HepG2 (cell line): ENCODE data around the gene KBTBD3. TPM values are rescaled to one million over a fixed set of nuclear protein-coding genes. Genes with fewer than 3 reads are reported as not detected.
A peak's percentile ranks its signal among the peaks of the same experiment; 100 is the strongest.

Experiments used
- AGO2 ChIP-seq: fragments of 200-400 bp; formaldehyde crosslinking; optimal IDR thresholded peaks from 2 replicates; pipeline ENCODE3; 2017; ENCODE audit warnings: mild to moderate bottlenecking, low read depth, low read length, moderate library complexity
- ARHGAP35 ChIP-seq: sonication (generic); formaldehyde crosslinking; IDR thresholded peaks from 2 replicates; pipeline ENCODE4 v1.9.0; 2022; ENCODE audit warnings: mild to moderate bottlenecking, inconsistent platforms, moderate library complexity, missing genetic modification reagents, borderline replicate concordance
- ETV5 ChIP-seq: IDR thresholded peaks from 2 replicates; pipeline ENCODE4 v1.6.1; 2018; ENCODE audit warnings: missing biosample characterization, missing genetic modification reagents, inconsistent platforms, borderline replicate concordance
- SP140L ChIP-seq: sonication (generic); formaldehyde crosslinking; IDR thresholded peaks from 2 replicates; pipeline ENCODE4 v1.4.0; 2020; ENCODE audit warnings: missing genetic modification reagents, borderline replicate concordance
- TCF7 ChIP-seq: sonication (generic); IDR thresholded peaks from 2 replicates; pipeline ENCODE4 v1.6.1; 2016; ENCODE audit warnings: antibody characterized with exemption, low read depth
- ZC3H4 ChIP-seq: sonication (generic); formaldehyde crosslinking; IDR thresholded peaks from 2 replicates; pipeline ENCODE4 v1.4.0; 2020; ENCODE audit warnings: missing genetic modification reagents, borderline replicate concordance
- ZNF557 ChIP-seq: sonication (generic); formaldehyde crosslinking; IDR thresholded peaks from 2 replicates; pipeline ENCODE4 v1.4.0; 2020; ENCODE audit warnings: missing genetic modification reagents
- ZNF672 ChIP-seq: sonication (generic); formaldehyde crosslinking; IDR thresholded peaks from 2 replicates; pipeline ENCODE4 v1.8.1; 2022; ENCODE audit warnings: missing genetic modification reagents
- polyA plus RNA-seq, 8 experiments: library from polyadenylated mRNA; depleted of rRNA in 3 of 8; stranded (reverse) in 7 of 8; unstranded in 1 of 8; fragments of >200 nt; fragmentation: Illumina TruSeq in 4 of 8; extraction: Trizol in 4 of 8; gene quantifications; 2 replicates each; pipeline versions ENCODE4 v1.2.1 to v1.2.3, GENCODE V29; 2011 to 2016; ENCODE audit warnings: low read depth in 4 of 8, missing spikeins in 1 of 8, mixed read lengths in 1 of 8; ENCODE audit not compliant: insufficient read depth in 1 of 8
- total RNA-seq, 5 experiments: library from RNA; depleted of rRNA; stranded (reverse); fragments of >200 nt; fragmentation: Illumina TruSeq; extraction: Trizol; gene quantifications; 2 replicates each; pipeline ENCODE4 v1.2.3, GENCODE V29; 2016; ENCODE audit warnings: low read depth in 1 of 5
- TF ChIP-seq, protein P1 (sequence below): sonication (generic); formaldehyde crosslinking; IDR thresholded peaks from 2 replicates; pipeline ENCODE4 v1.4.0; 2020; ENCODE audit warnings: missing genetic modification reagents, borderline replicate concordance
- TF ChIP-seq, protein P2 (sequence below): conservative IDR thresholded peaks from 2 replicates; pipeline ENCODE4 v1.6.1; 2018; ENCODE audit warnings: missing genetic modification reagents
- TF ChIP-seq, protein P3 (sequence below): sonication (generic); formaldehyde crosslinking; IDR thresholded peaks from 2 replicates; pipeline ENCODE4 v1.4.0; 2020; ENCODE audit warnings: mild to moderate bottlenecking, missing genetic modification reagents
- TF ChIP-seq, protein P4 (sequence below): IDR thresholded peaks from 2 replicates; pipeline ENCODE4 v1.6.1; 2016; ENCODE audit warnings: low read depth
- TF ChIP-seq, protein P5 (sequence below): sonication (generic); formaldehyde crosslinking; IDR thresholded peaks from 2 replicates; pipeline ENCODE4 v1.5.1; 2020; ENCODE audit warnings: mild to moderate bottlenecking, moderate library complexity, missing genetic modification reagents

Gene KBTBD3
- total and polyA plus RNA-seq, 2 of the 13 experiments (the other 11 are each of a cell fraction or from before 2014, with no cell fraction given): 1.8 to 7.4 TPM

DNA sequence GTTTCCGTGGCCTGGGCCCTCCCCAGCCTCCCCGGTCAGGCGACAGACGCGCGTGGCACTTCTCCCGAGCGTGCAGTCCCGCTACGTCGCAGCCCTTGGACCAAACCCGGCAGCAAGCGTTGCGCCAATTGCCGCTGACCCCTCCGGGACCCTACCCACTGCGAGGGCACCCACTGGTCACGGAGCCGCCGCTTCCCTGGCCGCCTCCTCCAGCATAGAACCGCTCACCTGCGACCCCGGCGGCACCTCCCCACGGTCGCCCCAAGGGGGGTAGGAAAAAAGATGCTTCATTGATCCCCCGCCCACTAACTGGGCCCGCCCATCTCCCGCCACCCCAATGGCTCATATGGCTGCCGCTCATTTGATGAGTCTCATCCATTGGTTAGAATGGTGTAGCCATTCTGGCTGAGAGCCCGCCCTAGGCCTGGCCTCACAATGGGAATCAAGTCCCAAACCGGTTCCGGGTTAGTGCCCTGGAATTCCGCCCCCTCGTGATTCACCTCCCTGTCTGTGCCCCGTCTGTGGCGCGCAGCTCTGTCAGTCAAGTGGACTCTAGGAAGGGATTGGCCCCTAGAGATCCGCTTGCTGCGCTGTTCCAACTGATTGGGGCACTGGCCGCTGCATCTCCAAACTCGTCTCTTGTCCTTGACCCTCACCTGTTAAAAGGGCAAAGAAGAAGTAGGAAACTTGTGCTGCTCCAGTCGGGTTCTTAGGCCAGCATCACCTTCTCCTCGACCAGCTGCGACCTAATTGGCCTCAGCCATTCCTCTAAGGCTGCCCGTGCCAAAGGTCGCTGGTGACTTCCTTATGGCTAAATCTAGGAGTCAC is 55.0 kb downstream of the KBTBD3 start, which contains the start of gene MSANTD4 (continued):
- TF ChIP-seq, protein P1, sequence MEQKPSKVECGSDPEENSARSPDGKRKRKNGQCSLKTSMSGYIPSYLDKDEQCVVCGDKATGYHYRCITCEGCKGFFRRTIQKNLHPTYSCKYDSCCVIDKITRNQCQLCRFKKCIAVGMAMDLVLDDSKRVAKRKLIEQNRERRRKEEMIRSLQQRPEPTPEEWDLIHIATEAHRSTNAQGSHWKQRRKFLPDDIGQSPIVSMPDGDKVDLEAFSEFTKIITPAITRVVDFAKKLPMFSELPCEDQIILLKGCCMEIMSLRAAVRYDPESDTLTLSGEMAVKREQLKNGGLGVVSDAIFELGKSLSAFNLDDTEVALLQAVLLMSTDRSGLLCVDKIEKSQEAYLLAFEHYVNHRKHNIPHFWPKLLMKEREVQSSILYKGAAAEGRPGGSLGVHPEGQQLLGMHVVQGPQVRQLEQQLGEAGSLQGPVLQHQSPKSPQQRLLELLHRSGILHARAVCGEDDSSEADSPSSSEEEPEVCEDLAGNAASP (CRISPR knock-in tag): no peak
- TF ChIP-seq, protein P2, sequence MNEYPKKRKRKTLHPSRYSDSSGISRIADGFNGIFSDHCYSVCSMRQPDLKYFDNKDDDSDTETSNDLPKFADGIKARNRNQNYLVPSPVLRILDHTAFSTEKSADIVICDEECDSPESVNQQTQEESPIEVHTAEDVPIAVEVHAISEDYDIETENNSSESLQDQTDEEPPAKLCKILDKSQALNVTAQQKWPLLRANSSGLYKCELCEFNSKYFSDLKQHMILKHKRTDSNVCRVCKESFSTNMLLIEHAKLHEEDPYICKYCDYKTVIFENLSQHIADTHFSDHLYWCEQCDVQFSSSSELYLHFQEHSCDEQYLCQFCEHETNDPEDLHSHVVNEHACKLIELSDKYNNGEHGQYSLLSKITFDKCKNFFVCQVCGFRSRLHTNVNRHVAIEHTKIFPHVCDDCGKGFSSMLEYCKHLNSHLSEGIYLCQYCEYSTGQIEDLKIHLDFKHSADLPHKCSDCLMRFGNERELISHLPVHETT (CRISPR knock-in tag): no peak
- TF ChIP-seq, protein P3, sequence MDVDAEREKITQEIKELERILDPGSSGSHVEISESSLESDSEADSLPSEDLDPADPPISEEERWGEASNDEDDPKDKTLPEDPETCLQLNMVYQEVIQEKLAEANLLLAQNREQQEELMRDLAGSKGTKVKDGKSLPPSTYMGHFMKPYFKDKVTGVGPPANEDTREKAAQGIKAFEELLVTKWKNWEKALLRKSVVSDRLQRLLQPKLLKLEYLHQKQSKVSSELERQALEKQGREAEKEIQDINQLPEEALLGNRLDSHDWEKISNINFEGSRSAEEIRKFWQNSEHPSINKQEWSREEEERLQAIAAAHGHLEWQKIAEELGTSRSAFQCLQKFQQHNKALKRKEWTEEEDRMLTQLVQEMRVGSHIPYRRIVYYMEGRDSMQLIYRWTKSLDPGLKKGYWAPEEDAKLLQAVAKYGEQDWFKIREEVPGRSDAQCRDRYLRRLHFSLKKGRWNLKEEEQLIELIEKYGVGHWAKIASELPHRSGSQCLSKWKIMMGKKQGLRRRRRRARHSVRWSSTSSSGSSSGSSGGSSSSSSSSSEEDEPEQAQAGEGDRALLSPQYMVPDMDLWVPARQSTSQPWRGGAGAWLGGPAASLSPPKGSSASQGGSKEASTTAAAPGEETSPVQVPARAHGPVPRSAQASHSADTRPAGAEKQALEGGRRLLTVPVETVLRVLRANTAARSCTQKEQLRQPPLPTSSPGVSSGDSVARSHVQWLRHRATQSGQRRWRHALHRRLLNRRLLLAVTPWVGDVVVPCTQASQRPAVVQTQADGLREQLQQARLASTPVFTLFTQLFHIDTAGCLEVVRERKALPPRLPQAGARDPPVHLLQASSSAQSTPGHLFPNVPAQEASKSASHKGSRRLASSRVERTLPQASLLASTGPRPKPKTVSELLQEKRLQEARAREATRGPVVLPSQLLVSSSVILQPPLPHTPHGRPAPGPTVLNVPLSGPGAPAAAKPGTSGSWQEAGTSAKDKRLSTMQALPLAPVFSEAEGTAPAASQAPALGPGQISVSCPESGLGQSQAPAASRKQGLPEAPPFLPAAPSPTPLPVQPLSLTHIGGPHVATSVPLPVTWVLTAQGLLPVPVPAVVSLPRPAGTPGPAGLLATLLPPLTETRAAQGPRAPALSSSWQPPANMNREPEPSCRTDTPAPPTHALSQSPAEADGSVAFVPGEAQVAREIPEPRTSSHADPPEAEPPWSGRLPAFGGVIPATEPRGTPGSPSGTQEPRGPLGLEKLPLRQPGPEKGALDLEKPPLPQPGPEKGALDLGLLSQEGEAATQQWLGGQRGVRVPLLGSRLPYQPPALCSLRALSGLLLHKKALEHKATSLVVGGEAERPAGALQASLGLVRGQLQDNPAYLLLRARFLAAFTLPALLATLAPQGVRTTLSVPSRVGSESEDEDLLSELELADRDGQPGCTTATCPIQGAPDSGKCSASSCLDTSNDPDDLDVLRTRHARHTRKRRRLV (CRISPR knock-in tag): no peak
- TF ChIP-seq, protein P4, sequence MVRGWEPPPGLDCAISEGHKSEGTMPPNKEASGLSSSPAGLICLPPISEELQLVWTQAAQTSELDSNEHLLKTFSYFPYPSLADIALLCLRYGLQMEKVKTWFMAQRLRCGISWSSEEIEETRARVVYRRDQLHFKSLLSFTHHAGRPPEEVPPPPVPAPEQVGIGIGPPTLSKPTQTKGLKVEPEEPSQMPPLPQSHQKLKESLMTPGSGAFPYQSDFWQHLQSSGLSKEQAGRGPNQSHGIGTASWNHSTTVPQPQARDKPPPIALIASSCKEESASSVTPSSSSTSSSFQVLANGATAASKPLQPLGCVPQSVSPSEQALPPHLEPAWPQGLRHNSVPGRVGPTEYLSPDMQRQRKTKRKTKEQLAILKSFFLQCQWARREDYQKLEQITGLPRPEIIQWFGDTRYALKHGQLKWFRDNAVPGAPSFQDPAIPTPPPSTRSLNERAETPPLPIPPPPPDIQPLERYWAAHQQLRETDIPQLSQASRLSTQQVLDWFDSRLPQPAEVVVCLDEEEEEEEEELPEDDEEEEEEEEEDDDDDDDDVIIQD (CRISPR knock-in tag): peak; percentile 98
- TF ChIP-seq, protein P5, sequence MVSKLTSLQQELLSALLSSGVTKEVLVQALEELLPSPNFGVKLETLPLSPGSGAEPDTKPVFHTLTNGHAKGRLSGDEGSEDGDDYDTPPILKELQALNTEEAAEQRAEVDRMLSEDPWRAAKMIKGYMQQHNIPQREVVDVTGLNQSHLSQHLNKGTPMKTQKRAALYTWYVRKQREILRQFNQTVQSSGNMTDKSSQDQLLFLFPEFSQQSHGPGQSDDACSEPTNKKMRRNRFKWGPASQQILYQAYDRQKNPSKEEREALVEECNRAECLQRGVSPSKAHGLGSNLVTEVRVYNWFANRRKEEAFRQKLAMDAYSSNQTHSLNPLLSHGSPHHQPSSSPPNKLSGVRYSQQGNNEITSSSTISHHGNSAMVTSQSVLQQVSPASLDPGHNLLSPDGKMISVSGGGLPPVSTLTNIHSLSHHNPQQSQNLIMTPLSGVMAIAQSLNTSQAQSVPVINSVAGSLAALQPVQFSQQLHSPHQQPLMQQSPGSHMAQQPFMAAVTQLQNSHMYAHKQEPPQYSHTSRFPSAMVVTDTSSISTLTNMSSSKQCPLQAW: no peak
- TF ChIP-seq SP140L (CRISPR knock-in tag): no peak
- TF ChIP-seq AGO2: peak; percentile 60
- TF ChIP-seq ARHGAP35: no peak
- TF ChIP-seq ZNF672 (CRISPR knock-in tag): no peak
- TF ChIP-seq ZC3H4: no peak
- TF ChIP-seq TCF7: no peak
- no peak for TF ChIP-seq ETV5 (CRISPR knock-in tag)
- TF ChIP-seq ZNF557 (CRISPR knock-in tag): no peak
